LHCN-M2 (cell line): ENCODE measurements around the gene AP5Z1. TPM values are rescaled to one million over a fixed set of nuclear protein-coding genes. Genes with fewer than 3 reads are reported as not detected.

Experiments
- DNase-seq: peaks from one replicate; pipeline ENCODE4 v3.0.0-alpha.2; 2012; ENCODE audit warnings: low read depth
- total RNA-seq: library from RNA; depleted of rRNA; stranded (reverse); fragments of >200 nt; gene quantifications from 2 replicates; pipeline ENCODE4 v1.2.3, GENCODE V29; 2014; rRNA removed

Gene AP5Z1
- total RNA-seq, 1 experiment from 2014 or later, result 45.6 TPM

DNA sequence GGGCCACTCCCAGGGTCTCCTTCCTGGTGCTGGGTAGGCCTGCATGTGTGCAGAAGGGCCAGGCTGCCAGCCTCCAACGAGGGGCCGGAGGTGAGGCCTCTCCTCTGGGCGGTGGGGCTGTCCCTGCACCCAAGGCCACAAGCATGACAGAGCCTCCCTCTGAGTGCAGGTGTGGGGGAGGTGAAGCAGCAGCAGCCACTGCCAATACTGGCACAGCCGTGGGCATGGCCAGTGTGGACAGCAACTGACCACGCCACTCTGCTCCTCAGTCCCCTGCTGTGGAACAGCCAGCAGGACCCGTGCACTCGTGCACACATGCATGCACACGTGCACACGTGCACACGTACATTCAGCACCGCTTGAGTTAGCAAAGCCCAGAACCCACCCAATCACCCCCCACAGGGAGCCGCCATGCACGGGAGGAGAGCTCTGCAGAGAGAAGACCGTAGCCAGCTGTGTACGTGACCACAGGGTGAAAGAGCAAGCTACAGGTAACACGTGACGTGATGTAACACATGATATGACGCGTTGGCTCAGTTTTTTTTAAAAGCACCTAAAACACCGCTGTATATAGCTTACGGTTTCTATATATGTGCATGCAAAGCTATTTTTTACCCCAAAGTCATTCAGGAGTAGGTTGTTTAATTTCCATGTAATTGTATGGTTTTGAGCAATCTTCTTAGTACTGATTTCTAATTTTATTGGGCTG, 63.4 kb downstream of the AP5Z1 start:
- DNase-seq, result no peak

DNA sequence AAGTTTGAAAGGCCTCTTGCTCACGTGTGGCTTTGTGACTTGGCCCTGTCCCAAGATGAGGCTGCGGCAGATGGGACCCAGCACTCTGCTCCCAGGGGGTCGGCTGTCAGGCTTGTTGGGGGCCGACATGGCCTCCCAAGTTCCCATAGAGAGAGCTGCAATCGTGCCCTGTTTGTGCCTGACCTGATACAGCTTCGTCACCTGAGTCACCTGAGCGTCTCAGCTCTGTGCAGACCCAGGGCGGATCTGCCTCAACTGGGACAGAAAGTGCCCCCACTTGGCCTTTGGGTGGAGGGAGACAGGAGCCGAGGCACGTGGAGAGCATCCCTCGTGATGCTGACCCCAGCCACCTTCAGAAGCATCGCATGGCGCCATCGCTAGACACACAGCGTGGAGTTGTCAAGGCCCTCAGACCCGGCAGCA, 64.7 kb downstream of the AP5Z1 start:
- no peak for DNase-seq

Other genes with a start within 250 kb of the AP5Z1 start
- 19.2 and 20.5 TPM in 2 replicates for gene FOXK1, start 93.3 kb upstream of the AP5Z1 start, total RNA-seq
- gene PAPOLB, start 86.4 kb downstream of the AP5Z1 start, total RNA-seq, result under 0.01 and 0.13 TPM in 2 replicates
- 2.5 and 3.5 TPM in 2 replicates for gene RADIL, start 108.1 kb downstream of the AP5Z1 start, total RNA-seq
- not detected in 2 replicates for gene MMD2, start 183.6 kb downstream of the AP5Z1 start, total RNA-seq